DOHH2 (cell line): Measurements from ENCODE around the gene ANKRD26.

Experiments used
- H3F3A ChIP-seq: fragments of 200-600 bp; sonication (generic), shearing (Covaris generic); 2 replicates; pipeline ENCODE4 v1.6.0; 2016; ENCODE audit warnings: antibody characterized with exemption, mild to moderate bottlenecking; ENCODE audit not compliant: control insufficient read depth, insufficient read depth
- H3K27ac ChIP-seq: fragments of 200-600 bp; sonication (generic); 2 replicates; pipeline ENCODE4 v1.5.1; 2014; ENCODE audit warnings: low read depth, mild to moderate bottlenecking, low read length, moderate library complexity
- H3K27me3 ChIP-seq: fragments of 200-600 bp; sonication (generic); 2 replicates; pipeline ENCODE4 v1.6.1; 2014; ENCODE audit warnings: mild to moderate bottlenecking, low read length, mixed read lengths; ENCODE audit not compliant: control insufficient read depth
- H3K36me3 ChIP-seq: fragments of 200-600 bp; sonication (generic); 2 replicates; pipeline ENCODE4 v1.6.1; 2014; ENCODE audit warnings: mild to moderate bottlenecking, low read length, moderate library complexity, mixed read lengths; ENCODE audit not compliant: control insufficient read depth
- H3K4me1 ChIP-seq: fragments of 200-600 bp; sonication (generic); 2 replicates; pipeline ENCODE4 v1.6.1; 2014; ENCODE audit warnings: mild to moderate bottlenecking, low read length, mixed read lengths; ENCODE audit not compliant: control insufficient read depth
- H3K4me2 ChIP-seq: fragments of 200-600 bp; sonication (generic); 2 replicates; pipeline ENCODE4 v1.6.0; 2014; ENCODE audit warnings: mild to moderate bottlenecking, low read length, moderate library complexity
- H3K4me3 ChIP-seq: fragments of 200-600 bp; sonication (generic); 2 replicates; pipeline ENCODE4 v1.5.1; 2014; ENCODE audit warnings: mild to moderate bottlenecking, low read length, mixed read lengths
- H3K79me2 ChIP-seq: fragments of 200-600 bp; sonication (generic); 2 replicates; pipeline ENCODE4 v1.6.1; 2014; ENCODE audit warnings: mild to moderate bottlenecking, low read length, mixed read lengths; ENCODE audit not compliant: control insufficient read depth
- H3K9me2 ChIP-seq: fragments of 200-600 bp; sonication (generic); replicated peaks from 2 replicates; pipeline ENCODE4 v1.6.1; 2014; ENCODE audit warnings: mild to moderate bottlenecking, low read length, mixed read lengths; ENCODE audit not compliant: control insufficient read depth
- H3K9me3 ChIP-seq: fragments of 200-600 bp; sonication (generic); 2 replicates; pipeline ENCODE4 v1.6.1; 2014; ENCODE audit warnings: antibody characterized with exemption, low read length, mixed read lengths; ENCODE audit not compliant: control insufficient read depth, insufficient read depth
- H4K20me1 ChIP-seq: fragments of 200-600 bp; sonication (generic); 2 replicates; pipeline ENCODE4 v1.6.0; 2014; ENCODE audit warnings: low read depth, mild to moderate bottlenecking, antibody characterized with exemption, low read length, moderate library complexity; ENCODE audit not compliant: control insufficient read depth, insufficient read depth
- EZH2phosphoT487 ChIP-seq: fragments of 200-600 bp; sonication (generic); IDR thresholded peaks from 2 replicates; pipeline ENCODE4 v1.6.1; 2017; ENCODE audit warnings: borderline replicate concordance, mild to moderate bottlenecking, antibody characterized with exemption, low read length, moderate library complexity, mixed read lengths
- TF ChIP-seq, protein P1 (sequence below): fragments of 200-600 bp; sonication (generic); IDR thresholded peaks from one replicate; pipeline ENCODE4 v1.5.1; 2014; ENCODE audit warnings: antibody characterized with exemption, mild to moderate bottlenecking, low read depth, low read length; ENCODE audit not compliant: poor library complexity, severe bottlenecking

Gene ANKRD26

GRCh38 chr10:27088119-27089044 is 11.9 kb downstream of the ANKRD26 start:
- no peaks in the 10 kb centered on the region for H3F3A ChIP-seq
- H3K4me1 ChIP-seq = no peaks in the 10 kb centered on the region
- peaks cover 65% of the 10 kb centered on the region for H3K36me3 ChIP-seq
- TF ChIP-seq, protein P1, sequence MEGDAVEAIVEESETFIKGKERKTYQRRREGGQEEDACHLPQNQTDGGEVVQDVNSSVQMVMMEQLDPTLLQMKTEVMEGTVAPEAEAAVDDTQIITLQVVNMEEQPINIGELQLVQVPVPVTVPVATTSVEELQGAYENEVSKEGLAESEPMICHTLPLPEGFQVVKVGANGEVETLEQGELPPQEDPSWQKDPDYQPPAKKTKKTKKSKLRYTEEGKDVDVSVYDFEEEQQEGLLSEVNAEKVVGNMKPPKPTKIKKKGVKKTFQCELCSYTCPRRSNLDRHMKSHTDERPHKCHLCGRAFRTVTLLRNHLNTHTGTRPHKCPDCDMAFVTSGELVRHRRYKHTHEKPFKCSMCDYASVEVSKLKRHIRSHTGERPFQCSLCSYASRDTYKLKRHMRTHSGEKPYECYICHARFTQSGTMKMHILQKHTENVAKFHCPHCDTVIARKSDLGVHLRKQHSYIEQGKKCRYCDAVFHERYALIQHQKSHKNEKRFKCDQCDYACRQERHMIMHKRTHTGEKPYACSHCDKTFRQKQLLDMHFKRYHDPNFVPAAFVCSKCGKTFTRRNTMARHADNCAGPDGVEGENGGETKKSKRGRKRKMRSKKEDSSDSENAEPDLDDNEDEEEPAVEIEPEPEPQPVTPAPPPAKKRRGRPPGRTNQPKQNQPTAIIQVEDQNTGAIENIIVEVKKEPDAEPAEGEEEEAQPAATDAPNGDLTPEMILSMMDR = no peak
- TF ChIP-seq EZH2phosphoT487 = no peak
- no peak overlapping the region for H3K4me2 ChIP-seq
- H3K9me2 ChIP-seq = no peaks in the 10 kb centered on the region
- no peak overlapping the region for H3K4me3 ChIP-seq
- H3K79me2 ChIP-seq = no peaks in the 10 kb centered on the region
- H4K20me1 ChIP-seq = no peaks in the 10 kb centered on the region
- no peaks in the 10 kb centered on the region for H3K27me3 ChIP-seq
- H3K27ac ChIP-seq = no peak overlapping the region
- no peaks in the 10 kb centered on the region for H3K9me3 ChIP-seq

- H3F3A ChIP-seq = no peaks in the 10 kb centered on the region
- no peak overlapping the region for H3K4me3 ChIP-seq
- H3K36me3 ChIP-seq = peaks cover 77% of the 10 kb centered on the region
- H3K9me2 ChIP-seq = no peaks in the 10 kb centered on the region
- no peaks in the 10 kb centered on the region for H3K4me1 ChIP-seq
- no peaks in the 10 kb centered on the region for H4K20me1 ChIP-seq
- H3K27me3 ChIP-seq = no peaks in the 10 kb centered on the region
- no peak for TF ChIP-seq EZH2phosphoT487
- TF ChIP-seq, protein P1 = peak; percentile 39
- no peaks in the 10 kb centered on the region for H3K9me3 ChIP-seq
- peaks cover 39% of the 10 kb centered on the region for H3K79me2 ChIP-seq
- H3K4me2 ChIP-seq = no peak overlapping the region
- H3K27ac ChIP-seq = no peak overlapping the region
Observed at GRCh38 chr10:27072436-27073114, 27.7 kb downstream of the ANKRD26 start.

GRCh38 chr10:27068217-27068891 is 31.9 kb downstream of the ANKRD26 start:
- Histone ChIP-seq H3K27me3 (no peaks in the 10 kb centered on the region), H3K4me2 (no peak overlapping the region), H3K9me2 (no peaks in the 10 kb centered on the region), H3K27ac (no peak overlapping the region), H3K4me1 (no peaks in the 10 kb centered on the region), H3K9me3 (no peaks in the 10 kb centered on the region), H3F3A (no peaks in the 10 kb centered on the region), H4K20me1 (no peaks in the 10 kb centered on the region), H3K79me2 (peaks cover 18% of the 10 kb centered on the region), H3K36me3 (peaks cover 57% of the 10 kb centered on the region), H3K4me3 (no peak overlapping the region)
- no peak for TF ChIP-seq EZH2phosphoT487
- TF ChIP-seq, protein P1 = no peak
